K562 (cell line): Measurements from ENCODE around the gene EFHC1. TPM values are rescaled to one million over a fixed set of nuclear protein-coding genes. Genes with fewer than 3 reads are reported as not detected.

ENCODE experiments used
- ATAC-seq: fragments of 200-7000 bp; cut with Tn5 transposase; 3 replicates; pipeline ENCODE4 v1.9.1; 2020; ENCODE audit warnings: moderate library complexity
- BruUV-seq: library from RNA; stranded (reverse); fragments of 400-500 nt; replicated peaks from 2 replicates; lab custom pipeline; 2021; lab: Mats Ljungman, UMichigan
- CTCF ChIA-PET: fragments of 300-600 bp; formaldehyde crosslinking; extraction: SDS; loops from one replicate; lab custom pipeline; 2021; ENCODE audit warnings: low intra/inter-chr PET ratio; lab: Yijun Ruan, JAX
- POLR2A ChIA-PET: fragments of 300-600, 350-650 bp; sonication (Branson Sonifier 250); formaldehyde crosslinking; extraction: SDS; loops from one replicate; lab custom pipeline; 2021; ENCODE audit warnings: antibody characterized with exemption, inconsistent platforms; lab: Yijun Ruan, JAX
- DNase-seq, 4 experiments: peaks; one replicate each; pipeline versions ENCODE4 v3.0.0 to v3.0.0-alpha.2; 2011 to 2018; ENCODE audit warnings: low spot score in 3 of 4, mixed read lengths in 3 of 4; ENCODE audit errors: extremely low read depth in 1 of 4
- FAIRE-seq: peaks from 2 replicates; lab custom pipeline; 2011; peaks lifted over from hg19 to GRCh38; lab: Jason Lieb, UNC
- H2AFZ ChIP-seq: 2 replicates; pipeline ENCODE4 v1.6.0; 2011; ENCODE audit warnings: low read depth, low read length, control low read depth, inconsistent platforms
- H3K27ac ChIP-seq: fragments of 200-600 bp; 3 replicates; pipeline ENCODE4 v1.8.0; 2011; ENCODE audit warnings: low read depth, mild to moderate bottlenecking, control low read depth, inconsistent platforms, low read length, moderate library complexity, mixed read lengths; ENCODE audit errors: extremely low read depth
- H3K27me3 ChIP-seq, 2 experiments: fragments of 300-600 bp in 1 of 2; 2 replicates in 1 of 2; 3 replicates in 1 of 2; pipeline versions ENCODE4 v1.6.0 to v1.8.0; 2011; ENCODE audit warnings: inconsistent platforms in 2 of 2, low read length in 2 of 2, mild to moderate bottlenecking in 1 of 2, mixed read lengths in 1 of 2, moderate library complexity in 1 of 2; ENCODE audit not compliant: control insufficient read depth in 2 of 2, insufficient read depth in 2 of 2
- H3K36me3 ChIP-seq: fragments of 300-600 bp; 3 replicates; pipeline ENCODE4 v1.8.0; 2011; ENCODE audit warnings: mild to moderate bottlenecking, low read length, inconsistent platforms; ENCODE audit not compliant: control insufficient read depth, insufficient read depth
- H3K4me1 ChIP-seq, 2 experiments: fragments of 200-600 bp in 1 of 2; replicated peaks in 1 of 2; 2 replicates in 1 of 2; 3 replicates in 1 of 2; pipeline versions ENCODE4 v1.5.1 to v1.8.0; 2011; ENCODE audit warnings: inconsistent platforms in 2 of 2, low read length in 2 of 2, mild to moderate bottlenecking in 1 of 2, mixed read lengths in 1 of 2, moderate library complexity in 1 of 2; ENCODE audit not compliant: control insufficient read depth in 2 of 2, insufficient read depth in 2 of 2
- H3K4me2 ChIP-seq: 2 replicates; pipeline ENCODE4 v1.6.1; 2011; ENCODE audit warnings: low read length, control low read depth, inconsistent platforms, mixed read lengths; ENCODE audit not compliant: insufficient read depth
- H3K4me3 ChIP-seq: fragments of 200-600 bp; sonication (generic), shearing (Covaris generic); 2 replicates; pipeline ENCODE4 v1.5.1; 2016; ENCODE audit warnings: control low read depth, inconsistent platforms
- H3K79me2 ChIP-seq: fragments of 200-600 bp; 3 replicates; pipeline ENCODE4 v1.8.0; 2011; ENCODE audit warnings: low read length, inconsistent platforms; ENCODE audit not compliant: control insufficient read depth, insufficient read depth
- H3K9ac ChIP-seq, 2 experiments: 2 replicates each; pipeline versions ENCODE4 v1.6.0 to v1.6.1; 2011; ENCODE audit warnings: low read depth in 2 of 2, low read length in 2 of 2, control low read depth in 1 of 2, inconsistent platforms in 1 of 2, mild to moderate bottlenecking in 1 of 2, mixed read lengths in 1 of 2; ENCODE audit not compliant: insufficient read depth in 1 of 2
- H3K9me1 ChIP-seq: one replicate; pipeline ENCODE4 v1.6.0; 2011; ENCODE audit warnings: inconsistent platforms, mild to moderate bottlenecking, low read length, moderate library complexity; ENCODE audit not compliant: control insufficient read depth, insufficient read depth
- H3K9me3 ChIP-seq: replicated peaks from 2 replicates; pipeline ENCODE4 v1.5.1; 2011; ENCODE audit warnings: low read depth, low read length, inconsistent platforms; ENCODE audit not compliant: control insufficient read depth, insufficient read depth
- H4K20me1 ChIP-seq: replicated peaks from 2 replicates; pipeline ENCODE4 v1.6.1; 2011; ENCODE audit warnings: low read length, inconsistent platforms, mixed read lengths; ENCODE audit not compliant: control insufficient read depth, insufficient read depth
- ADNP ChIP-seq: fragments of 200-800 bp; sonication (Bioruptor generic); IDR thresholded peaks from 2 replicates; pipeline ENCODE4 v1.6.1; 2016; ENCODE audit warnings: missing genetic modification characterization, missing compliant biosample characterization
- BDP1 ChIP-seq: IDR thresholded peaks from 3 replicates; pipeline ENCODE4 v1.6.1; 2011; ENCODE audit not compliant: insufficient read length, insufficient read depth
- CTBP1 ChIP-seq: fragments of 450-650 bp; IDR thresholded peaks from 2 replicates; pipeline ENCODE4 v1.6.1; 2016; ENCODE audit warnings: borderline replicate concordance
- DNMT1 ChIP-seq: fragments of 450-650 bp; IDR thresholded peaks from 2 replicates; pipeline ENCODE4 v1.6.1; 2016; ENCODE audit warnings: antibody characterized with exemption, mild to moderate bottlenecking
- NFXL1 ChIP-seq: fragments of 450-650 bp; formaldehyde crosslinking; IDR thresholded peaks from 2 replicates; pipeline ENCODE4 v1.4.0; 2021; ENCODE audit warnings: mild to moderate bottlenecking
- PTBP1 ChIP-seq: fragments of 200-400 bp; formaldehyde crosslinking; IDR thresholded peaks from 2 replicates; pipeline ENCODE4 v1.6.1; 2017; ENCODE audit warnings: low read depth, low read length
- RCOR1 ChIP-seq, 2 experiments: IDR thresholded peaks; 2 replicates each; pipeline ENCODE4 v1.6.1; 2012; ENCODE audit warnings: low read depth in 2 of 2, low read length in 2 of 2, borderline replicate concordance in 1 of 2, improper control_type of control experiment in 1 of 2
- WGBS: fragments of 100-300 bp; shearing (Covaris generic); methylation state at CpG from one replicate; pipeline ENCODE4 v1.1.6; 2016; ENCODE audit warnings: low coverage, mixed read lengths; ENCODE audit not compliant: insufficient coverage; ENCODE audit errors: missing lambda C conversion rate; 5-methylcytosine and 5-hydroxymethylcytosine counted together
- in situ Hi-C: fragments of 300-500 bp; cut with MboI; formaldehyde crosslinking; loops from 4 replicates; pipeline ENCODE4 v1.15.0; 2018; ENCODE audit warnings: inconsistent platforms, mixed read lengths
- intact Hi-C: fragments of 100-400 bp; cut with micrococcal nuclease; formaldehyde crosslinking; loops from 2 replicates; pipeline ENCODE4 v1.14.2; 2022
- polyA plus RNA-seq, 8 experiments: library from polyadenylated mRNA; depleted of rRNA in 4 of 8; stranded (reverse) in 5 of 8; unstranded in 3 of 8; fragments of >200 nt; fragmentation: Nextera tagmentation in 2 of 8; fragmentation: Illumina TruSeq in 1 of 8; extraction: Ambion mirVana in 2 of 8; extraction: Trizol in 1 of 8; gene quantifications; 2 replicates each; pipeline versions ENCODE4 v1.2.1 to v1.2.3, GENCODE V29; 2011 to 2014; ENCODE audit warnings: inconsistent platforms in 1 of 8, missing spikeins in 1 of 8
- total RNA-seq, 7 experiments: library from RNA; depleted of rRNA in 6 of 7; stranded (reverse); fragments of >200 nt in 6 of 7; fragmentation: Illumina TruSeq in 2 of 7; extraction: Trizol in 2 of 7; gene quantifications; 2 replicates each; pipeline versions ENCODE4 v1.2.1 to v1.2.3, GENCODE V29; 2011 to 2021; ENCODE audit warnings: low replicate concordance in 1 of 7
- TF ChIP-seq, protein P1 (sequence below): fragments of 250-450 bp; sonication (Bioruptor Pico); IDR thresholded peaks from 2 replicates; pipeline ENCODE4 v1.8.0; 2021; ENCODE audit warnings: moderate library complexity, mild to moderate bottlenecking, inconsistent platforms

The EFHC1 gene
- total and polyA plus RNA-seq, 9 of the 15 experiments (the other 6 are each of a cell fraction or from before 2014, with no cell fraction given) = 9.5 to 31.0 (median 14.9) TPM

DNA sequence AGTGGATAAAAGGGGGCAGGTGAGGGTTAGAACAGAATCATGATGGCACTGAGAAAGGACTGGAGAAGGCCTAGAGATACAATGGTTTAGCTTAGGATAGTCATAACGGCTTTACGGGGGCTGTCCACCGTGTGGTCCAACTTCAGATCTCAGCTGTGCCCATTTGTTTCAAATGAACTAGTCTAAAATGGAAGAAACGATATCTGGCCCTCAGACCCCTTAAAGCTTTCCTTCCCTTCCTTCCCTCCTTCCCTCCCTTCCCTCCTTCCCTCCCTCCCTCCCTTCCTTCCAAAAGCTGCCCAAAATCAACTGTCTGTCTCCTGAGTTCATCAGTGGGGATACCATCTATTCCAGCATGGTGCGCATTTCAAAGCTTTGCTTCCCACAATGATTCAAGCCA is 128.9 kb downstream of the EFHC1 start:
- in situ Hi-C loops = no loop called here
- H3K9me3 ChIP-seq = no peaks in the 10 kb centered on the region
- TF ChIP-seq CTBP1 = no peak
- TF ChIP-seq, all 486 proteins: peak for 0
- DNase-seq (no peak), FAIRE-seq (no peak), ATAC-seq (no peak)
- Histone ChIP-seq H2AFZ (no peak overlapping the region), H3K4me2 (no peak overlapping the region), H3K9ac (no peak overlapping the region), H4K20me1 (peaks cover 14% of the 10 kb centered on the region; the same call in 1 of the 2 replicates), H3K4me3 (no peak overlapping the region), H3K79me2 (peaks cover 4% of the 10 kb centered on the region; the same call in 1 of the 3 replicates), H3K4me1 (peaks cover 10 to 23% of the 10 kb centered on the region in 2 experiments), H3K9me1 (no peaks in the 10 kb centered on the region), H3K36me3 (no peaks in the 10 kb centered on the region; the same call in 1 of the 3 replicates), H3K27me3 (no peaks in the 10 kb centered on the region), H3K27ac (no peak overlapping the region)
- BruUV-seq = no TSS peak
- 72% methylated on average over 5 of the region's 5 CpGs for WGBS
- intact Hi-C loops = no loop called here
- ChIA-PET CTCF (no interaction called here), POLR2A (interaction anchor here (0.9 to 1.0 kb wide), 2 partner anchors 13 to 25 kb away, joined by 3 read pairs; no protein-coding TSS in a partner anchor)

DNA sequence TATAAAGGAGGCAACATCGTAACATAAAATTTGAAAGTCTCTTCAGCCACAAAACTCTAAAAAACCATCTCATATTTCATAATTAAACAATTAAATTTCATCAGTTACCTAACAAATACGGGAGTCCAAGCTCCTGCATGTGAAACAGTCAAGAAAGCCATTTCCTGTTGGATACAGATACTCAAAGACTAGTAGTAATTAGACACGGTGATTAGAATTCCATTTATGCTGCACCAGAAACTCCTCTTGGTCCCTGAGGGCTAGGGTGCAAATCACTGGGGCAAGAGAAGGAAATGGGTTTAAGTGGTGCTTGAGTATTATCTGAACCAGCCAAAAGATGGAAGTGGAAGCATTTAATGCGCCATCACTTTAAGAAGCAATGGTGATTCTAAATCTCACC is 129.3 kb downstream of the EFHC1 start:
- H3K79me2 ChIP-seq = peaks cover 4% of the 10 kb centered on the region; the same call in 1 of the 3 replicates

More for the DNA sequence above, 129.3 kb downstream of the EFHC1 start:
- Histone ChIP-seq H3K36me3 (no peaks in the 10 kb centered on the region; the same call in 1 of the 3 replicates), H3K27me3 (no peaks in the 10 kb centered on the region), H3K4me3 (no peak overlapping the region), H3K9me3 (no peaks in the 10 kb centered on the region), H3K27ac (no peak overlapping the region), H3K4me2 (no peak overlapping the region), H3K9me1 (no peaks in the 10 kb centered on the region), H4K20me1 (peaks cover 14% of the 10 kb centered on the region; the same call in 1 of the 2 replicates), H3K9ac (no peak overlapping the region), H3K4me1 (peaks cover 10 to 24% of the 10 kb centered on the region in 2 experiments), H2AFZ (no peak overlapping the region)
- FAIRE-seq (no peak), ATAC-seq (no peak), DNase-seq (no peak)
- CTCF ChIA-PET = no interaction called here
- intact Hi-C loops (no loop called here), in situ Hi-C loops (no loop called here)
- TF ChIP-seq BDP1 = no peak
- no peak for TF ChIP-seq NFXL1
- no peak for TF ChIP-seq DNMT1
- TF ChIP-seq RCOR1 (IDR thresholded peaks at IDR 0.05; ENCODE audit: borderline replicate concordance in 1 of 2, low read depth in 2 of 2, low read length in 2 of 2) = no peak
- TF ChIP-seq, protein P1, sequence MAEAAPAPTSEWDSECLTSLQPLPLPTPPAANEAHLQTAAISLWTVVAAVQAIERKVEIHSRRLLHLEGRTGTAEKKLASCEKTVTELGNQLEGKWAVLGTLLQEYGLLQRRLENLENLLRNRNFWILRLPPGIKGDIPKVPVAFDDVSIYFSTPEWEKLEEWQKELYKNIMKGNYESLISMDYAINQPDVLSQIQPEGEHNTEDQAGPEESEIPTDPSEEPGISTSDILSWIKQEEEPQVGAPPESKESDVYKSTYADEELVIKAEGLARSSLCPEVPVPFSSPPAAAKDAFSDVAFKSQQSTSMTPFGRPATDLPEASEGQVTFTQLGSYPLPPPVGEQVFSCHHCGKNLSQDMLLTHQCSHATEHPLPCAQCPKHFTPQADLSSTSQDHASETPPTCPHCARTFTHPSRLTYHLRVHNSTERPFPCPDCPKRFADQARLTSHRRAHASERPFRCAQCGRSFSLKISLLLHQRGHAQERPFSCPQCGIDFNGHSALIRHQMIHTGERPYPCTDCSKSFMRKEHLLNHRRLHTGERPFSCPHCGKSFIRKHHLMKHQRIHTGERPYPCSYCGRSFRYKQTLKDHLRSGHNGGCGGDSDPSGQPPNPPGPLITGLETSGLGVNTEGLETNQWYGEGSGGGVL (CRISPR knock-in tag) = no peak
- no peak for TF ChIP-seq PTBP1
- TF ChIP-seq ADNP = no peak
- no TSS peak for BruUV-seq
- POLR2A ChIA-PET = interaction anchor here (0.8 to 1.5 kb wide), 6 partner anchors 9 to 26 kb away, joined by 3 to 5 read pairs (median 3); no protein-coding TSS in a partner anchor
- WGBS = 78% methylated on average over 4 of the region's 4 CpGs
